HUES64 (cell line): ENCODE measurements around the gene PRDM4.
A peak's percentile ranks its signal among the peaks of the same experiment; 100 is the strongest.
"Not testable (repeated sequence)": the region's sequence is repeated elsewhere in the genome, so short reads cannot be mapped to it uniquely, and the experiment has no call there.

Experiments
- H3K27ac ChIP-seq: 2 replicates; pipeline ENCODE4 v1.7.0; 2013; ENCODE audit warnings: low read depth, low read length, inconsistent platforms
- H3K27me3 ChIP-seq: 2 replicates; pipeline ENCODE4 v1.6.1; 2013; ENCODE audit warnings: mild to moderate bottlenecking, low read length; ENCODE audit not compliant: insufficient read depth
- H3K36me3 ChIP-seq: 2 replicates; pipeline ENCODE4 v1.6.1; 2013; ENCODE audit warnings: mild to moderate bottlenecking, low read length; ENCODE audit not compliant: insufficient read depth
- H3K4me1 ChIP-seq: 2 replicates; pipeline ENCODE4 v1.6.1; 2013; ENCODE audit warnings: mild to moderate bottlenecking, low read length, moderate library complexity; ENCODE audit not compliant: insufficient read depth
- H3K4me3 ChIP-seq: 2 replicates; pipeline ENCODE4 v1.5.1; 2013; ENCODE audit warnings: mild to moderate bottlenecking, low read length, moderate library complexity
- H3K9ac ChIP-seq: 2 replicates; pipeline ENCODE4 v1.6.1; 2013; ENCODE audit warnings: mild to moderate bottlenecking, low read depth, low read length
- H3K9me3 ChIP-seq: 2 replicates; pipeline ENCODE4 v1.6.1; 2013; ENCODE audit warnings: low read depth, low read length; ENCODE audit not compliant: insufficient read depth
- WGBS: fragments of 150-250, 120-280 bp; methylation state at CpG from one replicate; pipeline ENCODE4 v1.1.7; 2013; ENCODE audit warnings: missing lambda C conversion rate; 5-methylcytosine and 5-hydroxymethylcytosine counted together

Gene PRDM4

GRCh38 chr12:107730618-107731341, 30.2 kb downstream of the PRDM4 start:
- no peaks in the 10 kb centered on the region for H3K27me3 ChIP-seq
- no peak overlapping the region for H3K9ac ChIP-seq
- no peak overlapping the region for H3K27ac ChIP-seq
- H3K4me3 ChIP-seq: no peak overlapping the region
- peaks cover 33% of the 10 kb centered on the region for H3K36me3 ChIP-seq
- H3K9me3 ChIP-seq: no peaks in the 10 kb centered on the region
- no peaks in the 10 kb centered on the region for H3K4me1 ChIP-seq
- 94% methylated on average over 3 of the region's 4 CpGs for WGBS

- H3K9me3 ChIP-seq, H3K4me3 ChIP-seq, H3K27ac ChIP-seq, H3K36me3 ChIP-seq, H3K27me3 ChIP-seq, H3K4me1 ChIP-seq, H3K9ac ChIP-seq: not testable (repeated sequence)
- WGBS: no CpG with 5 or more reads among the region's 1 CpG
These were observed 33.2 kb downstream of the PRDM4 start for GRCh38 chr12:107727742-107728141.

GRCh38 chr12:107727327-107727726, 33.6 kb downstream of the PRDM4 start:
- not testable (repeated sequence) for H3K9me3 ChIP-seq, H3K9ac ChIP-seq, H3K36me3 ChIP-seq, H3K27ac ChIP-seq, H3K27me3 ChIP-seq, H3K4me1 ChIP-seq, H3K4me3 ChIP-seq
- no CpG with 5 or more reads among the region's 1 CpG for WGBS

GRCh38 chr12:107718606-107719005, 42.3 kb downstream of the PRDM4 start:
- Histone ChIP-seq H3K9ac (no peak overlapping the region), H3K27ac (no peak overlapping the region), H3K27me3 (no peaks in the 10 kb centered on the region), H3K36me3 (peaks cover 24% of the 10 kb centered on the region), H3K4me3 (no peak overlapping the region), H3K9me3 (no peaks in the 10 kb centered on the region), H3K4me1 (no peaks in the 10 kb centered on the region)
- WGBS: 81% methylated on average over 1 of the region's 1 CpG

GRCh38 chr12:107715780-107716179, 45.2 kb downstream of the PRDM4 start:
- Histone ChIP-seq H3K27me3 (no peaks in the 10 kb centered on the region), H3K9ac (no peak overlapping the region), H3K27ac (no peak overlapping the region), H3K4me3 (no peak overlapping the region), H3K4me1 (no peaks in the 10 kb centered on the region), H3K9me3 (no peaks in the 10 kb centered on the region), H3K36me3 (peaks cover 52% of the 10 kb centered on the region)

GRCh38 chr12:107705522-107705921, 55.4 kb downstream of the PRDM4 start:
- not testable (repeated sequence) for H3K4me3 ChIP-seq, H3K4me1 ChIP-seq, H3K27ac ChIP-seq, H3K9ac ChIP-seq, H3K9me3 ChIP-seq, H3K27me3 ChIP-seq
- 100% methylated on average over 2 of the region's 5 CpGs for WGBS
- peaks cover 81% of the 10 kb centered on the region for H3K36me3 ChIP-seq

GRCh38 chr12:107704041-107704440, 56.9 kb downstream of the PRDM4 start:
- Histone ChIP-seq H3K4me3 (no peak overlapping the region), H3K27ac (no peak overlapping the region), H3K27me3 (no peaks in the 10 kb centered on the region), H3K36me3 (peaks cover 81% of the 10 kb centered on the region), H3K4me1 (no peaks in the 10 kb centered on the region), H3K9me3 (peaks cover 19% of the 10 kb centered on the region; the same call in 1 of the 2 replicates), H3K9ac (no peak overlapping the region)
- 95% methylated on average over 5 of the region's 5 CpGs for WGBS

GRCh38 chr12:107702106-107702505, 58.8 kb downstream of the PRDM4 start:
- whole genome bisulfite sequencing: 95% methylated on average over 4 of the region's 4 CpGs
- no peaks in the 10 kb centered on the region for H3K27me3 ChIP-seq
- H3K4me1 ChIP-seq: no peaks in the 10 kb centered on the region
- no peak overlapping the region for H3K27ac ChIP-seq
- peaks cover 85% of the 10 kb centered on the region for H3K36me3 ChIP-seq
- H3K4me3 ChIP-seq: no peak overlapping the region
- H3K9me3 ChIP-seq: peaks cover 19% of the 10 kb centered on the region; the same call in 1 of the 2 replicates
- H3K9ac ChIP-seq: no peak overlapping the region

GRCh38 chr12:107695772-107696171, 65.2 kb downstream of the PRDM4 start:
- not testable (repeated sequence) for H3K27me3 ChIP-seq, H3K27ac ChIP-seq, H3K9ac ChIP-seq, H3K4me3 ChIP-seq, H3K4me1 ChIP-seq
- peaks cover 97% of the 10 kb centered on the region for H3K36me3 ChIP-seq
- peaks cover 13% of the 10 kb centered on the region; the same call in 1 of the 2 replicates for H3K9me3 ChIP-seq
- WGBS: 100% methylated on average over 2 of the region's 2 CpGs

GRCh38 chr12:107685360-107686248, 75.3 kb downstream of the PRDM4 start, which contains the start of gene PWP1:
Gene PWP1, plus strand, starts transcription at chr12:107685799. Its CDS starts 101 bp downstream, at chr12:107685900.
- Histone ChIP-seq H3K36me3 (peaks cover 27% of the 10 kb centered on the region), H3K27ac (peak within 1 kb of the TSS; percentile 93), H3K27me3 (no peaks in the 10 kb centered on the region), H3K9ac (peak within 1 kb of the TSS; percentile 97), H3K9me3 (no peaks in the 10 kb centered on the region), H3K4me1 (peaks cover 6% of the 10 kb centered on the region; the same call in 1 of the 2 replicates), H3K4me3 (peak within 1 kb of the TSS; percentile 90)
- 1% methylated on average over 47 of the region's 51 CpGs for WGBS

- H3K4me1 ChIP-seq: peaks cover 6% of the 10 kb centered on the region; the same call in 1 of the 2 replicates
- no peaks in the 10 kb centered on the region for H3K9me3 ChIP-seq
- H3K36me3 ChIP-seq: peaks cover 21% of the 10 kb centered on the region
- peak overlapping the region; percentile 90 for H3K4me3 ChIP-seq
- H3K9ac ChIP-seq: peak overlapping the region; percentile 97
- peak overlapping the region; percentile 93 for H3K27ac ChIP-seq
- WGBS: 42% methylated on average over 9 of the region's 9 CpGs
- H3K27me3 ChIP-seq: no peaks in the 10 kb centered on the region
These were observed 76.0 kb downstream of the PRDM4 start for GRCh38 chr12:107684990-107685359.
